K562 (cell line): ENCODE measurements around the gene TGM3. TPM values are rescaled to one million over a fixed set of nuclear protein-coding genes. Genes with fewer than 3 reads are reported as not detected.

Experiments used
- ATAC-seq: fragments of 200-7000 bp; cut with Tn5 transposase; 3 replicates; pipeline ENCODE4 v1.9.1; 2020; ENCODE audit warnings: moderate library complexity
- BruUV-seq: library from RNA; stranded (reverse); fragments of 400-500 nt; replicated peaks from 2 replicates; lab custom pipeline; 2021; lab: Mats Ljungman, UMichigan
- CTCF ChIA-PET: fragments of 300-600 bp; formaldehyde crosslinking; extraction: SDS; loops from one replicate; lab custom pipeline; 2021; ENCODE audit warnings: low intra/inter-chr PET ratio; lab: Yijun Ruan, JAX
- POLR2A ChIA-PET: fragments of 300-600, 350-650 bp; sonication (Branson Sonifier 250); formaldehyde crosslinking; extraction: SDS; loops from one replicate; lab custom pipeline; 2021; ENCODE audit warnings: antibody characterized with exemption, inconsistent platforms; lab: Yijun Ruan, JAX
- DNase-seq, 4 experiments: peaks; one replicate each; pipeline versions ENCODE4 v3.0.0 to v3.0.0-alpha.2; 2011 to 2018; ENCODE audit warnings: low spot score in 3 of 4, mixed read lengths in 3 of 4; ENCODE audit errors: extremely low read depth in 1 of 4
- FAIRE-seq: peaks from 2 replicates; lab custom pipeline; 2011; peaks lifted over from hg19 to GRCh38; lab: Jason Lieb, UNC
- H2AFZ ChIP-seq: 2 replicates; pipeline ENCODE4 v1.6.0; 2011; ENCODE audit warnings: low read depth, low read length, control low read depth, inconsistent platforms
- H3K27ac ChIP-seq: fragments of 200-600 bp; 3 replicates; pipeline ENCODE4 v1.8.0; 2011; ENCODE audit warnings: low read depth, mild to moderate bottlenecking, control low read depth, inconsistent platforms, low read length, moderate library complexity, mixed read lengths; ENCODE audit errors: extremely low read depth
- H3K27me3 ChIP-seq, 2 experiments: fragments of 300-600 bp in 1 of 2; 2 replicates in 1 of 2; 3 replicates in 1 of 2; pipeline versions ENCODE4 v1.6.0 to v1.8.0; 2011; ENCODE audit warnings: inconsistent platforms in 2 of 2, low read length in 2 of 2, mild to moderate bottlenecking in 1 of 2, mixed read lengths in 1 of 2, moderate library complexity in 1 of 2; ENCODE audit not compliant: control insufficient read depth in 2 of 2, insufficient read depth in 2 of 2
- H3K36me3 ChIP-seq: fragments of 300-600 bp; 3 replicates; pipeline ENCODE4 v1.8.0; 2011; ENCODE audit warnings: mild to moderate bottlenecking, low read length, inconsistent platforms; ENCODE audit not compliant: control insufficient read depth, insufficient read depth
- H3K4me1 ChIP-seq, 2 experiments: fragments of 200-600 bp in 1 of 2; replicated peaks in 1 of 2; 2 replicates in 1 of 2; 3 replicates in 1 of 2; pipeline versions ENCODE4 v1.5.1 to v1.8.0; 2011; ENCODE audit warnings: inconsistent platforms in 2 of 2, low read length in 2 of 2, mild to moderate bottlenecking in 1 of 2, mixed read lengths in 1 of 2, moderate library complexity in 1 of 2; ENCODE audit not compliant: control insufficient read depth in 2 of 2, insufficient read depth in 2 of 2
- H3K4me2 ChIP-seq: 2 replicates; pipeline ENCODE4 v1.6.1; 2011; ENCODE audit warnings: low read length, control low read depth, inconsistent platforms, mixed read lengths; ENCODE audit not compliant: insufficient read depth
- H3K4me3 ChIP-seq: fragments of 200-600 bp; sonication (generic), shearing (Covaris generic); 2 replicates; pipeline ENCODE4 v1.5.1; 2016; ENCODE audit warnings: control low read depth, inconsistent platforms
- H3K79me2 ChIP-seq: fragments of 200-600 bp; 3 replicates; pipeline ENCODE4 v1.8.0; 2011; ENCODE audit warnings: low read length, inconsistent platforms; ENCODE audit not compliant: control insufficient read depth, insufficient read depth
- H3K9ac ChIP-seq, 2 experiments: 2 replicates each; pipeline versions ENCODE4 v1.6.0 to v1.6.1; 2011; ENCODE audit warnings: low read depth in 2 of 2, low read length in 2 of 2, control low read depth in 1 of 2, inconsistent platforms in 1 of 2, mild to moderate bottlenecking in 1 of 2, mixed read lengths in 1 of 2; ENCODE audit not compliant: insufficient read depth in 1 of 2
- H3K9me1 ChIP-seq: one replicate; pipeline ENCODE4 v1.6.0; 2011; ENCODE audit warnings: inconsistent platforms, mild to moderate bottlenecking, low read length, moderate library complexity; ENCODE audit not compliant: control insufficient read depth, insufficient read depth
- H3K9me3 ChIP-seq: replicated peaks from 2 replicates; pipeline ENCODE4 v1.5.1; 2011; ENCODE audit warnings: low read depth, low read length, inconsistent platforms; ENCODE audit not compliant: control insufficient read depth, insufficient read depth
- H4K20me1 ChIP-seq: replicated peaks from 2 replicates; pipeline ENCODE4 v1.6.1; 2011; ENCODE audit warnings: low read length, inconsistent platforms, mixed read lengths; ENCODE audit not compliant: control insufficient read depth, insufficient read depth
- CBX3 ChIP-seq, 2 experiments: IDR thresholded peaks; 1 replicate in 1 of 2; 2 replicates in 1 of 2; pipeline ENCODE4 v1.6.1; 2012; ENCODE audit warnings: inconsistent platforms in 2 of 2, low read length in 2 of 2, borderline replicate concordance in 1 of 2, control low read depth in 1 of 2
- CTCF ChIP-seq, 3 experiments: IDR thresholded peaks in 2 of 3; conservative IDR thresholded peaks in 1 of 3; 2 replicates each; pipeline ENCODE4 v1.5.1; 2011 to 2012; ENCODE audit warnings: low read length in 3 of 3, mild to moderate bottlenecking in 3 of 3, control low read depth in 2 of 3, improper control_type of control experiment in 1 of 3, inconsistent platforms in 1 of 3, low read depth in 1 of 3, mixed read lengths in 1 of 3, moderate library complexity in 1 of 3; ENCODE audit not compliant: insufficient read depth in 2 of 3
- HSF4 ChIP-seq: fragments of 250-450 bp; sonication (Bioruptor Pico); IDR thresholded peaks from 2 replicates; pipeline ENCODE4 v2.1.2; 2022; ENCODE audit warnings: mild to moderate bottlenecking, moderate library complexity, borderline replicate concordance
- ZKSCAN3 ChIP-seq: fragments of 250-450 bp; sonication (Bioruptor Pico); IDR thresholded peaks from 2 replicates; pipeline ENCODE4 v1.4.0; 2020
- ZNF584 ChIP-seq: fragments of 200-800 bp; sonication (Bioruptor generic); IDR thresholded peaks from 2 replicates; pipeline ENCODE4 v1.6.1; 2016; ENCODE audit warnings: low read depth, mild to moderate bottlenecking, missing genetic modification characterization, missing compliant biosample characterization
- WGBS: fragments of 100-300 bp; shearing (Covaris generic); methylation state at CpG from one replicate; pipeline ENCODE4 v1.1.6; 2016; ENCODE audit warnings: low coverage, mixed read lengths; ENCODE audit not compliant: insufficient coverage; ENCODE audit errors: missing lambda C conversion rate; 5-methylcytosine and 5-hydroxymethylcytosine counted together
- in situ Hi-C: fragments of 300-500 bp; cut with MboI; formaldehyde crosslinking; loops from 4 replicates; pipeline ENCODE4 v1.15.0; 2018; ENCODE audit warnings: inconsistent platforms, mixed read lengths
- intact Hi-C: fragments of 100-400 bp; cut with micrococcal nuclease; formaldehyde crosslinking; loops from 2 replicates; pipeline ENCODE4 v1.14.2; 2022
- polyA plus RNA-seq, 8 experiments: library from polyadenylated mRNA; depleted of rRNA in 4 of 8; stranded (reverse) in 5 of 8; unstranded in 3 of 8; fragments of >200 nt; fragmentation: Nextera tagmentation in 2 of 8; fragmentation: Illumina TruSeq in 1 of 8; extraction: Ambion mirVana in 2 of 8; extraction: Trizol in 1 of 8; gene quantifications; 2 replicates each; pipeline versions ENCODE4 v1.2.1 to v1.2.3, GENCODE V29; 2011 to 2014; ENCODE audit warnings: inconsistent platforms in 1 of 8, missing spikeins in 1 of 8
- total RNA-seq, 7 experiments: library from RNA; depleted of rRNA in 6 of 7; stranded (reverse); fragments of >200 nt in 6 of 7; fragmentation: Illumina TruSeq in 2 of 7; extraction: Trizol in 2 of 7; gene quantifications; 2 replicates each; pipeline versions ENCODE4 v1.2.1 to v1.2.3, GENCODE V29; 2011 to 2021; ENCODE audit warnings: low replicate concordance in 1 of 7

Gene TGM3
- total and polyA plus RNA-seq, 9 of the 15 experiments (the other 6 are each of a cell fraction or from before 2014, with no cell fraction given), result not detected

- intact Hi-C loops, result no loop called here
- Histone ChIP-seq H3K4me3 (no peak overlapping the region), H3K9ac (no peak overlapping the region)
- BruUV-seq, result no TSS peak
- CTCF ChIA-PET, result no interaction called here
- ATAC-seq (peak; percentile 71), DNase-seq (no peak)
- TF ChIP-seq HSF4 (CRISPR knock-in tag), result no peak
- peak in 2 of 3 experiments; percentile 14 to 27; a peak in 1 of 6 replicates for TF ChIP-seq CTCF (IDR thresholded peaks at IDR 0.05 in 2 of 3, conservative IDR thresholded peaks at IDR 0.05 in 1 of 3; ENCODE audit: insufficient read depth in 2 of 3, low read depth in 1 of 3, low read length in 3 of 3)
- TF ChIP-seq CBX3 (IDR thresholded peaks at IDR 0.05; ENCODE audit: borderline replicate concordance in 1 of 2, low read length in 2 of 2), result no peak
- TF ChIP-seq ZNF584 (CRISPR knock-in tag), result no peak
- no peak for TF ChIP-seq ZKSCAN3 (CRISPR knock-in tag)
- TF ChIP-seq, all 486 proteins: peak for 1
- H3K27me3 ChIP-seq, result peaks cover 2 to 21% of the 10 kb centered on the region in 2 experiments; a peak in 3 of 5 replicates
- H3K36me3 ChIP-seq, result no peaks in the 10 kb centered on the region
- H2AFZ ChIP-seq, result no peak overlapping the region
- H3K4me1 ChIP-seq, result no peaks in the 10 kb centered on the region; a peak in 1 of 5 replicates
- H3K79me2 ChIP-seq, result no peaks in the 10 kb centered on the region
- no peaks in the 10 kb centered on the region for H3K9me1 ChIP-seq
- H3K27ac ChIP-seq, result no peak overlapping the region
- no peaks in the 10 kb centered on the region for H3K9me3 ChIP-seq
- POLR2A ChIA-PET, result no interaction called here
- no peaks in the 10 kb centered on the region for H4K20me1 ChIP-seq
- 8% methylated on average over 9 of the region's 11 CpGs for WGBS
- H3K4me2 ChIP-seq, result no peak overlapping the region
- in situ Hi-C loops, result loop anchor here (5.0 kb wide), 1 partner anchor 128 kb away; no protein-coding TSS in a partner anchor
- no peak for FAIRE-seq
These were observed 44.3 kb downstream of the TGM3 start for GRCh38 chr20:2340136-2340535.
